T-helper 9 cell (primary cell): ENCODE data around the gene XYLB.

ENCODE experiments used
- DNase-seq: peaks from one replicate; pipeline ENCODE4 v3.0.0-alpha.2; 2020

XYLB gene

DNA sequence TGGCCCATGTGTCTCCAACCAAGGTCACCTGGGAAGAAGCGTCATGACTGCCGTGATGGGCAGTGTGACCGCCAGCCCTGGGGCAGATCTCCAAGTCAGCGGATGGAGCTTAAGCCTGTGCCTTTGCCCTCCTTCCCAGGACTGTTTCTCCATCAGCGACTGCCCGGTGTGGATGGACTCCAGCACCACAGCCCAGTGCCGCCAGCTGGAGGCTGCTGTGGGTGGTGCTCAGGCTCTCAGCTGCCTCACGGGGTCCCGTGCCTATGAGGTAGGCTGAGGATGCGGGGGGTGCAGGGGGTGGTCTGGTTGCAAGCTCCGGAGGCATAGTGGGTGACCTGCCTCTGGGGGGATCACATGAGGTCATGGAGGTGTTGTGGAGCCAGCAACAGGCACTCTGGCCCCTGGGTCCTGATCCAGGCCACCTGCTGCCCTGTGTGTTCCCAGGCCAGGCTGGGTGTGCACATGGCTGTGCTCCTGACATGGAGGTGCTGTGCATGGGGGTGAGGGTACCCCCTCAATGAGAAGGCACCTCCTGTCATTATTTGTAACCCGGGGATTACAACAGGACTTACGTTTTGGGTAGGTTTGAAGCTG, 19.0 kb downstream of the XYLB start:
- no peak for DNase-seq

DNA sequence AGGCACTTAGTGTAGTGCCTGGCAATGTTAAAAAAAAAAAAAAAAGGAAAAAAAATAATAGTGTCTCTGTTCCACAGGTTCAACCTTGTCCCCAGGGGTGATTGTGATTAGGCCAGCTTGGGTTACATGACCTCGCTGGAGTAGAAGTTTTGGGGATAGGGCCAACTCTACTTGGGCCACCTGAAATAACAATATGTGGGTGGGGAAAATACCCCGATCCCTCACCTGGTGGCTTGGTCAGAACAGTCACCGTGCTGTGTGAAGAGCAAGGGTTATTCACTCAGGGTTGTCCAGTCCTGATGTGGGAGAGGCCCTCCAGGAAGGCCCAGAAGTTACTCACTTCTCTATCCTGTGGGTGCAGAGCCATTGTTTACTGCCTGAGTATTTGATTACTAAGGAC, 19.5 kb downstream of the XYLB start:
- DNase-seq = no peak

DNA sequence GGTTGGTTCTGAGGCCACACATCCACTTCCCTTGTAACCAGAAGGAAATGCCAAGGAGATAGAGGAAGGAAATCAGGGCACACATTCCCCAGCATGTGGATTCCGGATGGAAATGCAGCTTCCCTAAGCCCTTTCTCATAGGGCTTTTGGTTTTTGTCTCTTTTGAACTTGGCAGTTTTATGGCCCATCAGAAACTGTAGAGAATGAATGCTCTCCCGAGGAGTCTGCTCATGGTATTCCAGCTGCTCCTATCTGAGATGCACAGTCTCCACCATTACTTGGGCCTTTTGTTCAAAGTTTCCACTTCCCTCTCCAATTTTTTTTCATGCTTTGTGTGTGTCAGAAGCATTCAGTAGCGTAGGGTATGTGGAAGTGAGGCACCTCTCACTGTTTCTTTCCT, 21.2 kb downstream of the XYLB start:
- no peak for DNase-seq

DNA sequence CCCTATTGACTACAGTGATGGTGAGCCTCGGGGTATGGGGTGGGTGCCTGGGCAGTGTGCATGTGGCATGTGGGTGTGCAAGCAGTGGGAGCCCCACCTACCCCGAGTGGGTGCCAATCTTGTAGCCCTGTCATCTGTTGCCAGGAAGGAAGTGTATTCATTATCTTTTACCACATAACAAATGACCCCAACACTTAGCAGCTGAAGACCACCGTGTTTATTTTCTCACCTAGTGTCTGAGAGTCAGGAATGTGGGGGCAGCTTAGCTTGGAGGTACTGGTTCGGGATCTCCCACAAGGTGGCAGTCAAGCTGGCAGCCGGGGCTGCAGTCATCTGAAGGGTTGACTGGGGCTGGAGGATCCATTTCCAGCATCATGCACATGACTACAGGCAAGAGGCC, 21.7 kb downstream of the XYLB start:
- no peak for DNase-seq

DNA sequence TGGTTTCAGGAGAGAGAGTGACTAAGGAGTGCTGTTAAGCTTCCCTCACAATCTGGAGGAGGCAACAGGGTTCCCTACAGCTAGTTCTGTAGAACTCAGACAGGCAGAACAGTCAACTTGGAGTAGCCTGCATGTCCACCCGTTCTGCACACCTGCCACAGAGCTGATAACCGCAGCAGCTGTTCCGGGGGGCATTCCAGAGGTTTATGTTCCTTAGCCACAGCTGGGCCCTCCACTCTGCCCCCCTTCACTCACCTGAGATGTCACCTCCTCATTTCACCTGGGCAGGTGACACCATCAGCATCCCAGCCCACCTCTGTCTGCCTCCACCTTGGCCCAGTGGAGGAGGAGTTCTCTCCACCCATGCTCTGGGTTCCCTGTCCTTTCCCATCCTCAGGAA, 22.6 kb downstream of the XYLB start:
- no peak for DNase-seq

DNA sequence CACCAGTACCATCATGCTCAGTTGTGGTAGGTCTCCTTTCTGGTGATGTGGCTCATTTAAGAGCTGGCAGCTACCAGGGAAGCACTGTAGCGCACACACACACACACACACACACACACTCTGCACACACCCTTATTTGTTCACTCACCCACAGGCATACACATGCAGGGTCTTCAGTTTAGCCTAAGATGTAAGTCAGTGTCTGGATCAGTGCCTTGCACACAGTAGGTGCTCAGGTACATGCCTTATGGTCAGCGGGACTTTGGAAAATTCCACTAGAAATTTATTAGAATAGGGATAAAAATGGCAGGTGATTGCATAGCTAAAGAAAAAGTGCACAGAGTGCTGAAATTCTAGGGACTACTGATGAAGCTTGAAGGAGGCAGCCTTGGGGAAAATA, 23.6 kb downstream of the XYLB start:
- no peak for DNase-seq

DNA sequence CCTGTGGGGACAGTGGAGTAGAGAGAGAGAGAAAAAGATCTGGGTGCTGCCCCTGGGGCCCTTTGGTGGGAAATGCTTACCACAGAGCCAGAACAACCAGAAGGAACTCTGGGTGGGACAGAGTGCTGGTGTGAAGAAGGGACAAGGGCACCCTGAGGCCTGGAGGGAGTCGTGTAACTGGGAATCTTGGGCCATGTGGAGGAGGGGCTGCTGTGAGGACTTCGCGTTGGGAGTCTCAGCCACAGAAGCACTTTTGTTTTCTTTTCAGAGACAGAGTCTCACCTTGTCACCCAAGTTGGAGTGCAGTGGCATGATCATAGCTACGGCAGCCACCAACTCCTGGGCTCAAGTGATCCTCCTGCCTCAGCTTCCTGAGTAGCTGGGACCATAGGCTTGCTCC, 24.3 kb downstream of the XYLB start:
- no peak for DNase-seq

DNA sequence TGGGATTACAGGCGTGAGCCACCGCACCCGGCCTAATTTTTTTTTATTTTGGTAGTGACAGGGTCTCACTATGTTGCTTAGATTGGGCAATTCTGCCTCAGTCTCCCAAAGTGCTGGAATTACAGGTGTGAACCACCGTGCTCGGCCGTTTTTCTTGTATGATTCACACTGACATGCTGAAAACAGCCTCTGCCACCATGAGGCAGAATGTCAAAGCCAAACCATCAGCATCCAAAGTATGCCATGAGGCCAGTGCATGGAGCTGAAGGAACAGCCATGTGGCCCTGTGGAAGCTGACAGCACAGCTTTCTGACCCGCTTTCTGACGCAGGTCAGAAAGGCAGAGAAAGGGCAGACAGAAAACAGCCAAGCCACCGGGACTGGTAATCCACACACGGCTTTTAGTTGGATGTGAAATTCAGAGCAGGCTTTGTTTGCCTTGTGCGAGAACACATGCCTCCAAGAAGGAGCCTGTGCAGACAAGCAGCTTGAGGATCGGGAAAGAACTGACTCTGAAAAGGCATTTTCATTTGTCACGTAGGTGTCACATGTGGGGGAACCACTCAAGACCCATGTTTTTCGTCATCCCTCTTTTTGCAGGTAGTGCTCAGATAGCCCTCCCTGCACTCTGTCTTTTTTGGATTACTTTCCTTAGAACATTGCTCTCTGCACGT, 25.1 kb downstream of the XYLB start:
- DNase-seq = no peak

DNA sequence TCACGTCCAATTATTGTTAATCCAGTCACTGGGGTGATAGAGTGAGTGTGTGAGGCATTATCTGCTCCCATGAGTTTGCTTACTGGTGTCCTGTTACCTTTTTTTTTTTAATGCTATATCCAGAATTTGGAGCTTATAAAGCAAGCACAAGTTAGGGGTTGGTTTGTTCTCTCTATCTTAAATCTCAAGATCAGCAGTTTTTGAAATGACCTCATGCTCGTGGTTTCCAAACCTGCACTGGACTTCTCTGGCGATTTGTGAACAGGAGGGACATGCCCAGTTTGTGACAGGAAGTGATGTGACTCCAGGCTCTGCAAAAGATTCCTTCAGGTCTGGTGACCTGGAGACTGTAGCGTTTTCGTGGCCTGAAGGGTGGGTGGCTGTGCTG, 25.6 kb downstream of the XYLB start:
- DNase-seq = no peak

DNA sequence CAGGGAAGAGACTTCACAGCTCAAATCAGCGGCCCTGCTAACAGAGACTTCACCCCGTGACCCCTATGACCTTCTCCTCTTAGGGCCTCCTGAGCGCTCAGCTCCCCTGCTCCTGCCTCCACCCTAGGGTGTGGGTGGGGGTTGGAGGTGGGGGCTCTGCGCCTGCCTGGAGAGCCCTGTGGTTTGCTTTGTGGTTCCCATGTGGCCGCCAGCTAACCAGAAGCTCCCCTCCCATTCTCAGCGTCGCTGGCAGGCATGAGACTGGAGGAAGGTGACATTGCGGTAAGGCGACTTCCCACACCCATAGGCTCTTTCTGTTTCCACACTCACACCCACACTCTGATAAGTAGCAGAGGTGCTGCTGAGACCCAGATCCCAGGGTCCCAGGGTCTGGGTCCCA, 27.6 kb downstream of the XYLB start:
- DNase-seq = no peak

DNA sequence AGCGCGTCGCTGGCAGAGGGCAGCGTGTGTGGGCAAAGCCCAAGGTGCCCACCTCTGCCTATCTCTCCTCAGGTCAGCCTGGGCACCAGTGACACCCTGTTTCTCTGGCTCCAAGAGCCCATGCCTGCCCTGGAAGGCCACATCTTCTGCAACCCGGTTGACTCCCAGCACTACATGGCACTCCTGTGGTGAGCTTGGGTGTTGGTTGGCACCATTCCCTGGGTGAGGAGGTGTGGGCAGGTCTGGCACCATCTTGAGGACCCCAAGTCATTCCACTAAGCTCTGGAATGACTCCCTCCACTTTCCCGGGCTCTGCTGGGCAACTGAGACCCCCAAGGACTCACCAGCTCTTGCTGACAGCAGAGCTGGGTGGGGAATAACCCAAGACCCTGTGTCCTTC, 28.5 kb downstream of the XYLB start:
- no peak for DNase-seq

DNA sequence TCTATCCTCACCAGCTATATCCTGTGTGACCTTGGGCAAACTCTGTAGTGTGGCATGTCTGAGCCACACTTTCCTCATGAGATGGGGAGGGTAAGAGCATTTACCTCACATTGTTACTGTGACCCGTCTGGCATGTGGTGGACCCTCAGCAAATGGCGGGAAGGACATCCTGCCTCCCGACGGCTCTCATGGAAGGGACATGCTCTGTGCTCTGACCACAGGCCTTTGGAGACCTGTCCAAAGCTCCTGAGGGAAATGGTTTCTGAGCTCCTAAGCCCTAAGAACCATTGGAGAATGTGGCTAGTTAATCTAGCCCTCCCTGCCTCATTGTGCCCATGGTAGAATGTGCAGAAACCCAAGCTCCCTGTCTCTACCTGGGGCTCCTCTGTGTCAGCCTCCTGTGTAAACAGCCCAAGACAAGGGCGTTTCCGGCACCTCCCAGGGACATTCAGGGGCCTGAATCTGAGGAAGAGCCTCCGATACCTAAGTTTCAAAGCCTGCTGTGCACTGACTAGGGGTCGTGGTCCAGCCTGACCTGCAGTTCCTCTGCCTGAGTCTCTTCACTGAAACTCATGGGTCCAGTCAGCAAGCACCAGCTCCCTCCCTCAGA, 29.0 kb downstream of the XYLB start:
- no peak for DNase-seq

DNA sequence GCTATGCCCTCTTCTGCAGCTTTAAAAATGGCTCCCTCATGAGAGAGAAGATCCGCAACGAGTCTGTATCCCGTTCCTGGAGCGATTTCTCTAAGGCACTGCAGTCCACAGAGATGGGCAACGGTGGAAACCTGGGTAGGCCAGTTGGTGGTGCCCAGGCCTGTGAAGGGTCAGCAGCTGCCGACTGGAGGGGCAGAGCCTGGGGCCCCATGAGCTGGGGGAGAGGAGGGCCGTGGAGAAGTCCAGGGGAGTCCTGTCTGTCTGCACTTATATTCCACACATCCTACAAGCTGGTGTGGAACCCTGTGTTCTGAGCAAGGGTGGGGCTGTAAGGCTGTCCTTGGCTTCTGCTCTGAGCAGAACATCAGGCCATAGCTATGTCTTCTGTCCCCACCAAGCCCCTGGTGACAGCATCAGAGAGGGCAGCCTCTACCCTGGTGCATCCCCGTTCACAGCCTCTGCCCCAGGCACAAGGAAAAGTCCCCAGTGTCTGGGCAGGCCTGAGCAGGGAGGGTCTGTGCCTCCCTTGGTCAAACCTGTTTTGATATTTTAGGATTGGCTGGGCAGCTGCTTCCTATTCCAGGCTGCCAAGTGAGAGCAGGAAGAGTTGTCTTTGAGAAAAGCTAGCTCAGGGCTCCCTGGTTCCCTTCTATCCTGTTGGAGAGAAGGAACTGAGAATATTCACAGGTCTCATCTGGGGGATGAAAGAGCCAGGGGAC, 29.7 kb downstream of the XYLB start:
- DNase-seq = no peak

DNA sequence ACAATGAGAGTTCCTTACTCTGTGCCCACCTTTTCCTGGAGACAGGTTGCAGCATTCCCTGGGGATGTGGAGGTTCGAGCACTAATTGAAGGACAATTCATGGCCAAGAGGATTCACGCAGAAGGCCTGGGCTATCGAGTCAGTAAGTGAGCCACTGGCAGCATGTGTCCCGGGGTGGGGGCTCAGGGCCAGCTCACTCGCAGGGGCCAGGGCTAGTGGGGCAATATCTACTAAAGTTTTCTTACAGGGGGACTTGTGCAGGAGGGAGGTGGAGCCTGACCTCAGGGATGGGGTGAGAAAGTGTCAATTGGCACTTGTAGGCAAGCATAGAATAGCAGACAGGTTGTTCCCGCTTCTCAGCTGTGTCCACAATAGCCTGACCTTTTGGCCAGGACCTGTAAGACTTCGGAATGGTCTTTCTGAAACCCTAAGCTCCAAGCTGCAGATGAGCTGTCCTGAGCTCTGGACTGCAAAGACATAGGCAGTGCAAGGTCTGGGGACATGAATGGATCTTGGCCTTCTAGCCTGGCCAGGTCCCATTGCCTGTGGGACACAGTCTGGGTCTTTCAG, 32.7 kb downstream of the XYLB start:
- no peak for DNase-seq

DNA sequence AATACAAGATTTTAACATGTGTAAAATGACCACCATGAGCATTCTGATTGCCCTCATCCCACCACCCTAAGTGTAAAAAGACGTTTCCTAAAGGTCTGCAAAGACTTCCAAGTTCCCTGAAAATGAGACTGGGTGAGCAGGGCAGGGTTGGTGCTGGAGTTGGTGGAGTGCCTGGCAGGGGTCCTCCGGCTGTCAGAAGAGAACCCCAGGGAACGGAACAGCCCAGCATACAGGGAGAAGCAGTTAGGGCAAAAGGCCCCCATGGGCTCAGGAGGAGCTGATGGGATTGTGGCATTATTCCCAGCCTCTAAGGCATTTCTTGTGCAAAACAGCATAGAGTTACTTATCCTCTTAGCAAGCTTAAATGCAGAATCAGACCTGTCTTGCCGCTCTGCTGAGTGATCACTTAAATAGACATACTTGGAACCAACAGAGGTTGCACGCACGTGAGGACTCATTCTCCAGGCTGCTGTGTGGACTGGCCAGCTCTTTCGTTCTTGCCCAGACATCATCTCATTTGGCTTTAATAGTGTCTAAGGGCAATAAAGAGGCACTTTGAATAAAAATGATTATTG, 36.0 kb downstream of the XYLB start:
- DNase-seq = no peak

DNA sequence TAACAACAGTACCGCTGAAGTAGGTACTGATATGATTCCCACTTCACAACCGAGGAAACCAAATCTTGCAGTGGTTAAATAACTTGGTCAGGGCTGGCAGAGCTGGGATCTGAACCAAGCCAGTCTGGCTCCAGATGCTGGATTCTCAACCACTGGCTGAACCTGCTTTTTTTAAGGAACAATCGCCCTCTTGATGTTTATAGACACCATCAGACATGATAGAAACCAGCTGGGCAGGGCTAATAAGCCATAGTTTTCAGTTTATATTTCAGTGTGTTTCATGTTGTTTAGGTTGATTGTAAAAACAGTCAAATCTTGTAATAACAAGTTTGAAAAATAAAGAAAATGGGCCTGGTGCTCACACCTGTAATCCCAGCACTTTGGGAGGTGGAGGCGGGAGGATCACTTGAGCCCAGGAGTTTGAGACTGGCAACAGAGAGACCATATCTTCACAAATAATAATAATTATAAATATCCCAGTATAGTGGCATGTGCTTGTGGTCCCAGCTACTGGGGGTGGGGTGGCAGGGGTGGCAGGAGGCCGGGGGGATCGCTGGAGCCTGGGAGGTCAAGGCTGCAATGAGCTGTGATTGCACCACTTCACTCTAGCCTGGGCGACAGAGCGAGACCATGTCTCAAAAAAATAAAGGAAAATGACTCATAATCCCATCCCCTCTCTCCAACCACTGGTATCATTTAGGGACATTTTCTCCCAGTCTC, 36.7 kb downstream of the XYLB start:
- no peak for DNase-seq

DNA sequence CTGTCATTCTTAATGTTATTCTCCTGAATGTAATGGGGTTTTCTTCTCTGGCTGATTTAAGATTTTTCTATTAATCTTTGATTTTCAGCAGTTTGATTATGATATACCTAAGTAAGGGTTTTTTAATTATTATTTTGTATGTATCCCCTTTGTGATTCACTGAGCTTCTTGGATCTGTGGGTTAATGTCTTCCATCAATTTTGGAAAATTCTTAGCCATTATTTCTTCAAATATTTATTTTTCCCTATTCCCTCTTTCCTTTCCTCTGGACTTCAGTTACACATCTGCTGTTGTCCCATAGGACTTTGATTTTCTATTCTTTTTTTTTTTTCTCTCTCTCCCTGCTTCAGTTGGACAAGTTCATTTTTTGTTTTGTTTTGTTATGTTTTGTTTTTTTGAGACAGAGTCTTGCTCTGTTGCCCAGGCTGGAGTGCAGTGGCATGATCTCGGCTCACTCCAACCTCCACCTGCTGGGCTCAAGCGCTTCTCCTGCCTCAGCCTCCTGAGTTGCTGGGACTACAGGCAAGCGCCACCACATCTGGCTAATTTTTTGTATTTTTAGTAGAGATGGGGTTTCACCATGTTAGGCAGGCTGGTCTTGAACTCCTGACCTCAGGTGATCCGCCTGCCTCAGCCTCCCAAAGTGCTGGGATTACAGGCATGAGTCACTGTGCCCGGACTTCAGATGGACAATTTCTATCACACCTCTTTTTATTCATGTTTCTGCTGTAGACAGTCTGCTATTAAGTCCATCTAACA, 40.6 kb downstream of the XYLB start:
- no peak for DNase-seq

DNA sequence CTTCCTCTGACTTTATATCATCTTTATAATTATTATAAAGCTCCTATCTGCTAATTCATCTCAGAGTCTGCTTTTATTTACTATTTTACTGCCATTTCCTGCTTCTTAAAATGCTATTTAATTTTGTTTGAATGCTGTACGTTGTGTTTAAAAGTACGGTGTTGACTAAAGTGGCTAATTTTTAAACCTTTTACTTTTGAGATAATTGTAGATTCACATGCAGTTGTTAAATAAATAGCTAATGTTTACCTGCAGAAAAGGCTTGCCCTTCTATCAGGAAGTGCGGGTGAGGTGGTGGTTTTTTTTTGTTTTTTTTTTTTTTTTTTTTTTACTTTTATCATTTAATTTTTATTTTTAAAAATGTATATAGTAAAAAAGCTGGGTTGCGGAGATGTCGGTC, 41.3 kb downstream of the XYLB start:
- no peak for DNase-seq

DNA sequence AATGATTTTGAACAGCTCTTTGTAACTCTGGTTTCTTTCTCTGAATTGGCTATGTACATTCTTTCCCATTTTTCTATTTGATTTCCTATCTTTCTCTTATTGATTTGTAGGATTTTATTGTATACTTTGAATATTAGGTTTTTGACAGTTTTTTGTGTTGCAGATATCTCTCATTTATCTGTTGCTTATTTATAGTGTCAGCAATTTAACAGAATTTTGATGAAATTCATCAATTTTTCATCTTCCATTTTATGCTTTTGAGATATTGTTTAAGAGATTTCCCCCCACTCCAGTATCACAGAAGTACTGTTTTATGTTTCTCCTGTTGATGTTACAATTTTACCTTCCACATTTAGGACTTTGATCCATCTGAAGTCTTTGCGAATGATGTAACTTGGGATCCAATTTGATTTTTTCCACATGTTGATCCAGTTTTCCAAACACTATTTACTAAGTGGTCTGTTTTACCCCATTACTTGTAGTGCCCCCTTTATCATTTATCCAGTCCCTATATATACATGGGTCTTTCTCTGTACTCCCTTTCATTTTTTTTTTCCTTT, 46.1 kb downstream of the XYLB start:
- no peak for DNase-seq

DNA sequence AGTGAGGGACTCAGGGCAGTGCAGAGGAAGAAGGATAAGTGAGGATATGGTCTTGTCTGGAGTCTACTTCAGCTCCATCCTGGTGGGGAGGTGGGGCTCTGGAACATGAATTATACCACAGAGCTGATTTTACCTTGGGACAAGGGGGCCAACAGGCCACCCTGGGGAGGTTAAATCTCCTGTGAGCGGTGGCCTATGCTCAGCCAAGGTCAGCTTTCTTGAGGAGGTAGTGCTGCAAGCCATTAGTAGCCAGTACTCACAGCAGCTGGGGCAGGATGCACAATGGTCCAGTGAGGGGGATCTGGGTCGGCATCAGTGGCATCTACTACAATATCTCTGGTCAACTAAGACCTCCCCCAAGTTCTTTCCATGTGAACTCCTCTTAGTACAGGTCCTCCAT, 49.7 kb downstream of the XYLB start:
- DNase-seq = no peak

DNA sequence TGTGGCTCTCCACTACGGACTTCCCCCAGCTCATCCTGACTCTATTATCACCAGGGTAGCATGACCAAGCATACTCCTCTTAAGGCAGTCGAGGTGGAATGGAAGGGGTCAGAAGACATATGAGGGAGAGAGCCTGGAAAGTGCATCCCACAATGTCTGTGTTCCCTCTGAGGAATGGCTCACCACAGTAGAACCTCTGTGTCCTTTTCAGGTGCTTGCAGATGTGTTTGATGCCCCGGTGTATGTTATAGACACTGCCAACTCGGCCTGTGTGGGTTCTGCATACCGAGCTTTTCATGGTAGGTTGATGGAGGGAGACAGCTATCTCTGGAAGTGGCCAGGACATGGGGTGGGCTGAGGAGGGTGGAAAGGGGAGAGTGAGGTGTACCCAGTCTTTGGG, 50.3 kb downstream of the XYLB start:
- DNase-seq = no peak

DNA sequence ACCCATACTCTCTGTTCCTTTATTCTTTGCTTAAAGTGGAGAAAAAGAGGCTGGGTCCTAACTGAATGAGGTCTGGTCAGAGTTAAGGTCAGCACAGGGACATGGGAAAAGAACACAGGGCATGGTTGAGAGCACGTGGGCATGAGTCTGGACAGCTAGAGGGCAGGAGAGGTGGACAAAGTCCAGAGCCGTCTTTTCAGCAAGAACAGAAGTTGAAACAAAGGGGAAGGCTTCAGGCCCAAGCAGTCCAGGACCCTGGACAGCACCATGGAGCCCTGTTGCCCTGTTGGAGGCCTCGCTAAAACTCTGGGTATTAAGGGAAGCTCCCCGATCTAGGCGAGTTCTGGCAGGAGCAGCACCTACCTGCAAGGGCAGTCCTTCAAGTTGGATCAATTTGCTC, 50.7 kb downstream of the XYLB start:
- no peak for DNase-seq
